ENCODE data around the gene LZTR1.
"Not testable (repeated sequence)": the region's sequence is repeated elsewhere in the genome, so short reads cannot be mapped to it uniquely, and the experiment has no call there.

The LZTR1 gene

GRCh38 chr22:20981787-20982562, at the start of gene LZTR1:
LZTR1 (plus strand) TSS chr22:20982297; CDS start chr22:20982372, 75 bp downstream.
- no peak for DNase-seq

GRCh38 chr22:20933910-20934309, 48.2 kb upstream of the LZTR1 start:
- DNase-seq: no peak

- not testable (repeated sequence) for DNase-seq
These were observed 47.0 kb upstream of the LZTR1 start for GRCh38 chr22:20935049-20935448.

GRCh38 chr22:20935780-20936539, 46.1 kb upstream of the LZTR1 start:
- not testable (repeated sequence) for DNase-seq

- no peak for DNase-seq
These were observed 44.9 kb upstream of the LZTR1 start for GRCh38 chr22:20937031-20937793.

- no peak for DNase-seq
These were observed 44.1 kb upstream of the LZTR1 start for GRCh38 chr22:20937794-20938671.

- not testable (repeated sequence) for DNase-seq
These were observed 42.5 kb upstream of the LZTR1 start for GRCh38 chr22:20939457-20940185.

- no peak for DNase-seq
These were observed 41.9 kb upstream of the LZTR1 start for GRCh38 chr22:20940186-20940651.

GRCh38 chr22:20940904-20941385, 41.2 kb upstream of the LZTR1 start:
- no peak for DNase-seq

- DNase-seq: not testable (repeated sequence)
These were observed 39.7 kb upstream of the LZTR1 start for GRCh38 chr22:20942203-20942902.

- no peak for DNase-seq
These were observed 38.8 kb upstream of the LZTR1 start for GRCh38 chr22:20943104-20943933.

- no peak for DNase-seq
These were observed 38.1 kb upstream of the LZTR1 start for GRCh38 chr22:20944042-20944441.

GRCh38 chr22:20945578-20945934, 36.5 kb upstream of the LZTR1 start:
- DNase-seq: no peak

GRCh38 chr22:20946080-20946986, 35.8 kb upstream of the LZTR1 start:
- DNase-seq: no peak

GRCh38 chr22:20946991-20947390, 35.1 kb upstream of the LZTR1 start:
- DNase-seq: no peak

GRCh38 chr22:20948450-20948849, 33.6 kb upstream of the LZTR1 start:
- no peak for DNase-seq

- DNase-seq: no peak
These were observed 33.1 kb upstream of the LZTR1 start for GRCh38 chr22:20948989-20949388.

GRCh38 chr22:20949698-20950183, 32.4 kb upstream of the LZTR1 start:
- DNase-seq: no peak
